CD14-positive monocyte (primary cell): ENCODE measurements around the gene SLC25A21. TPM values are rescaled to one million over a fixed set of nuclear protein-coding genes. Genes with fewer than 3 reads are reported as not detected.
A peak's percentile ranks its signal among the peaks of the same experiment; 100 is the strongest.

ENCODE experiments used
- DNase-seq, 3 donors: peaks; one replicate each; pipeline ENCODE4 v3.0.0-alpha.2; 2011 to 2022
- H2AFZ ChIP-seq: 2 replicates; pipeline ENCODE4 v1.6.0; 2012; ENCODE audit warnings: mild to moderate bottlenecking, low read depth, low read length, inconsistent platforms; ENCODE audit not compliant: insufficient read depth, poor library complexity, severe bottlenecking
- H3K27ac ChIP-seq, 2 donors: 1 replicate in 1 of 2; 2 replicates in 1 of 2; pipeline ENCODE4 v1.5.1; 2012 to 2013; ENCODE audit warnings: low read length in 2 of 2, control low read depth in 1 of 2, inconsistent platforms in 1 of 2, low read depth in 1 of 2, mild to moderate bottlenecking in 1 of 2
- H3K27me3 ChIP-seq, 2 donors: one replicate each; pipeline versions ENCODE4 v1.6.0 to v1.6.1; 2011 to 2013; ENCODE audit warnings: low read length in 2 of 2; ENCODE audit not compliant: control insufficient read depth in 2 of 2, insufficient read depth in 2 of 2
- H3K36me3 ChIP-seq, 2 donors: replicated peaks in 1 of 2; 1 replicate in 1 of 2; 2 replicates in 1 of 2; pipeline versions ENCODE4 v1.5.1 to v1.6.1; 2012 to 2013; ENCODE audit warnings: low read length in 2 of 2, control low read depth in 1 of 2, inconsistent platforms in 1 of 2, mild to moderate bottlenecking in 1 of 2; ENCODE audit not compliant: insufficient read depth in 2 of 2, control insufficient read depth in 1 of 2
- H3K4me1 ChIP-seq, 2 donors: 1 replicate in 1 of 2; 2 replicates in 1 of 2; pipeline versions ENCODE4 v1.5.1 to v1.6.1; 2012 to 2013; ENCODE audit warnings: low read length in 2 of 2, control low read depth in 1 of 2, inconsistent platforms in 1 of 2, mild to moderate bottlenecking in 1 of 2, moderate library complexity in 1 of 2; ENCODE audit not compliant: insufficient read depth in 2 of 2, control insufficient read depth in 1 of 2
- H3K4me2 ChIP-seq: replicated peaks from 2 replicates; pipeline ENCODE3; 2012; ENCODE audit warnings: low read length, moderate library complexity, mild to moderate bottlenecking; ENCODE audit not compliant: poor library complexity, severe bottlenecking; ENCODE audit errors: extremely low read depth
- H3K4me3 ChIP-seq, 3 experiments: fragments of 200-600 bp in 1 of 3; sonication (generic) in 1 of 3; replicated peaks in 1 of 3; 1 replicate in 2 of 3; 2 replicates in 1 of 3; pipeline ENCODE4 v1.5.1; 2011 to 2013; ENCODE audit warnings: low read length in 3 of 3, mild to moderate bottlenecking in 3 of 3, control low read depth in 2 of 3, low read depth in 2 of 3, inconsistent platforms in 1 of 3, moderate library complexity in 1 of 3
- H3K79me2 ChIP-seq: 2 replicates; pipeline ENCODE4 v1.6.0; 2012; ENCODE audit warnings: mild to moderate bottlenecking, control low read depth, inconsistent platforms, low read length, moderate library complexity; ENCODE audit not compliant: insufficient read depth
- H3K9ac ChIP-seq: 2 replicates; pipeline ENCODE4 v1.6.0; 2017; ENCODE audit warnings: low read length, mild to moderate bottlenecking; ENCODE audit not compliant: insufficient read depth, poor library complexity, severe bottlenecking
- H3K9me3 ChIP-seq, 2 donors: replicated peaks in 1 of 2; 1 replicate in 1 of 2; 2 replicates in 1 of 2; pipeline versions ENCODE4 v1.5.1 to v1.6.1; 2012 to 2013; ENCODE audit warnings: low read length in 2 of 2, control low read depth in 1 of 2; ENCODE audit not compliant: control insufficient read depth in 1 of 2, insufficient read depth in 1 of 2
- H4K20me1 ChIP-seq: 2 replicates; pipeline ENCODE4 v1.6.0; 2012; ENCODE audit warnings: mild to moderate bottlenecking, low read length, control low read depth, moderate library complexity; ENCODE audit not compliant: insufficient read depth
- H3K27ac Mint-ChIP-seq, 7 donors: one replicate each; pipeline ENCODE4 v1.8.0; 2020; ENCODE audit warnings: mild to moderate bottlenecking in 7 of 7, mixed read lengths in 7 of 7, moderate library complexity in 6 of 7, inconsistent platforms in 2 of 7
- H3K27me3 Mint-ChIP-seq, 3 donors: one replicate each; pipeline ENCODE4 v1.8.0; 2021 to 2022; ENCODE audit warnings: low read depth in 3 of 3, mild to moderate bottlenecking in 3 of 3, mixed read lengths in 3 of 3, moderate library complexity in 3 of 3, inconsistent platforms in 1 of 3
- H3K36me3 Mint-ChIP-seq, 2 donors: one replicate each; pipeline ENCODE4 v1.8.0; 2020; ENCODE audit warnings: mixed read lengths in 2 of 2, inconsistent platforms in 1 of 2, mild to moderate bottlenecking in 1 of 2
- H3K4me1 Mint-ChIP-seq: one replicate; pipeline ENCODE4 v1.8.0; 2020; ENCODE audit warnings: mild to moderate bottlenecking, mixed read lengths
- H3K4me3 Mint-ChIP-seq, 2 donors: one replicate each; pipeline ENCODE4 v1.8.0; 2020; ENCODE audit warnings: mild to moderate bottlenecking in 2 of 2, mixed read lengths in 2 of 2, moderate library complexity in 1 of 2
- H3K9me3 Mint-ChIP-seq, 7 donors: one replicate each; pipeline ENCODE4 v1.8.0; 2020 to 2022; ENCODE audit warnings: mixed read lengths in 7 of 7, mild to moderate bottlenecking in 6 of 7, moderate library complexity in 6 of 7, inconsistent platforms in 2 of 7
- CTCF ChIP-seq: fragments of 200-600 bp; IDR thresholded peaks from one replicate; pipeline ENCODE4 v1.8.0; 2022; ENCODE audit warnings: antibody characterized with exemption, mild to moderate bottlenecking
- WGBS: methylation state at CpG from one replicate; pipeline ENCODE4 v1.1.5; 2013; ENCODE audit warnings: missing lambda C conversion rate; ENCODE audit not compliant: insufficient coverage; 5-methylcytosine and 5-hydroxymethylcytosine counted together
- intact Hi-C, 2 donors: fragments of 100-400 bp; cut with micrococcal nuclease; formaldehyde crosslinking; loops; one replicate each; pipeline versions ENCODE4 v1.15.0 to v1.15.1; 2023
- polyA plus RNA-seq, 3 donors: library from polyadenylated mRNA; depleted of rRNA in 1 of 3; unstranded in 2 of 3; stranded (reverse) in 1 of 3; fragments of 300-500 nt in 2 of 3; fragments of >200 nt in 1 of 3; fragmentation: Illumina TruSeq in 2 of 3; gene quantifications; 1 replicate in 2 of 3; 2 replicates in 1 of 3; pipeline ENCODE4 v1.2.3, GENCODE V29; 2012 to 2021

SLC25A21 gene
- polyA plus RNA-seq, 3 donors, result not detected

GRCh38 chr14:36944307-36945010 lies 227.9 kb downstream of the SLC25A21 start:
- intact Hi-C loops, result no loop called here
- Histone ChIP-seq H3K4me3 (no peak overlapping the region), H3K27me3 (no peaks in the 10 kb centered on the region), H2AFZ (no peak overlapping the region), H3K4me1 (no peaks in the 10 kb centered on the region), H3K4me2 (no peak overlapping the region), H3K79me2 (no peaks in the 10 kb centered on the region), H4K20me1 (no peaks in the 10 kb centered on the region), H3K36me3 (no peaks in the 10 kb centered on the region), H3K9me3 (no peaks in the 10 kb centered on the region), H3K9ac (no peak overlapping the region), H3K27ac (no peak overlapping the region)
- H3K27me3 Mint-ChIP-seq, result peaks cover 1 to 2% (median 2%) of the 10 kb centered on the region in 3 donors
- H3K4me1 Mint-ChIP-seq, result no peaks in the 10 kb centered on the region
- H3K4me3 Mint-ChIP-seq, result no peak overlapping the region
- H3K9me3 Mint-ChIP-seq, result no peaks in the 10 kb centered on the region
- DNase-seq, result no peak
- H3K27ac Mint-ChIP-seq, result peak overlapping the region in 1 of 7 donors; percentile 32
- WGBS, result 80% methylated on average over 1 of the region's 5 CpGs
- TF ChIP-seq CTCF, result no peak
- H3K36me3 Mint-ChIP-seq, result no peaks in the 10 kb centered on the region

GRCh38 chr14:36942522-36943245 lies 229.7 kb downstream of the SLC25A21 start:
- H3K4me2 ChIP-seq, result no peak overlapping the region
- Mint-ChIP-seq H3K27me3 (peaks cover 0 to 2% (median 1%) of the 10 kb centered on the region in 3 donors), H3K4me1 (no peaks in the 10 kb centered on the region), H3K36me3 (no peaks in the 10 kb centered on the region), H3K27ac (no peak overlapping the region), H3K9me3 (no peaks in the 10 kb centered on the region), H3K4me3 (no peak overlapping the region)
- H3K36me3 ChIP-seq, result no peaks in the 10 kb centered on the region
- H3K4me1 ChIP-seq, result no peaks in the 10 kb centered on the region
- no peaks in the 10 kb centered on the region for H3K27me3 ChIP-seq
- 83% methylated on average over 1 of the region's 4 CpGs for WGBS
- H3K79me2 ChIP-seq, result no peaks in the 10 kb centered on the region
- no peaks in the 10 kb centered on the region for H3K9me3 ChIP-seq
- no peak overlapping the region for H2AFZ ChIP-seq
- no peak overlapping the region for H3K9ac ChIP-seq
- H3K27ac ChIP-seq, result no peak overlapping the region
- intact Hi-C loops, result no loop called here
- DNase-seq, result no peak
- no peaks in the 10 kb centered on the region for H4K20me1 ChIP-seq
- TF ChIP-seq CTCF, result peak; percentile 57
- H3K4me3 ChIP-seq, result no peak overlapping the region
